GM12878 (cell line): ENCODE results near the gene PKN3. TPM values are rescaled to one million over a fixed set of nuclear protein-coding genes. Genes with fewer than 3 reads are reported as not detected.

Experiments
- BHLHE40 ChIP-seq, 2 experiments: fragments of 450-650 bp in 1 of 2; IDR thresholded peaks; 2 replicates each; pipeline ENCODE4 v1.6.1; 2011 to 2017; ENCODE audit warnings: low read depth in 2 of 2, borderline replicate concordance in 1 of 2, improper control_type of control experiment in 1 of 2, low read length in 1 of 2, mild to moderate bottlenecking in 1 of 2
- BMI1 ChIP-seq: fragments of 450-650 bp; IDR thresholded peaks from 2 replicates; pipeline ENCODE4 v1.6.1; 2016; ENCODE audit warnings: mild to moderate bottlenecking, moderate library complexity, borderline replicate concordance
- CBX5 ChIP-seq: sonication (generic); IDR thresholded peaks from 2 replicates; pipeline ENCODE4 v1.6.1; 2016; ENCODE audit warnings: low read depth, moderate library complexity, mild to moderate bottlenecking, inconsistent platforms
- CHD1 ChIP-seq: IDR thresholded peaks from 2 replicates; pipeline ENCODE4 v1.6.1; 2012; ENCODE audit warnings: low read depth, low read length, improper control_type of control experiment
- CHD2 ChIP-seq: IDR thresholded peaks from 2 replicates; pipeline ENCODE4 v1.6.1; 2011; ENCODE audit warnings: low read depth, low read length, improper control_type of control experiment, borderline replicate concordance
- EGR1 ChIP-seq, 2 experiments: IDR thresholded peaks; 1 replicate in 1 of 2; 2 replicates in 1 of 2; pipeline ENCODE4 v1.6.1; 2011 to 2012; ENCODE audit warnings: low read depth in 2 of 2, low read length in 2 of 2, borderline replicate concordance in 1 of 2, mild to moderate bottlenecking in 1 of 2, moderate library complexity in 1 of 2
- ESRRA ChIP-seq: IDR thresholded peaks from 2 replicates; pipeline ENCODE4 v1.6.1; 2012; ENCODE audit warnings: mild to moderate bottlenecking, low read length, improper control_type of control experiment
- ETV6 ChIP-seq, 2 experiments: fragments of 450-650 bp in 1 of 2; IDR thresholded peaks in 1 of 2; conservative IDR thresholded peaks in 1 of 2; 2 replicates each; pipeline ENCODE4 v1.6.1; 2014; ENCODE audit warnings: antibody characterized with exemption in 1 of 2, borderline replicate concordance in 1 of 2, low read depth in 1 of 2, mild to moderate bottlenecking in 1 of 2, moderate library complexity in 1 of 2
- FOS ChIP-seq: IDR thresholded peaks from 3 replicates; pipeline ENCODE4 v1.6.1; 2011; ENCODE audit warnings: borderline replicate concordance; ENCODE audit not compliant: insufficient read length; ENCODE audit errors: extremely low read depth
- GATAD2B ChIP-seq: fragments of 450-650 bp; conservative IDR thresholded peaks from 2 replicates; pipeline ENCODE4 v1.6.1; 2017; ENCODE audit warnings: low read depth, mild to moderate bottlenecking, moderate library complexity
- HDAC2 ChIP-seq: fragments of 200-600 bp; sonication (generic); IDR thresholded peaks from 2 replicates; pipeline ENCODE4 v1.6.1; 2017
- HDAC6 ChIP-seq: fragments of 200-600 bp; sonication (generic); IDR thresholded peaks from one replicate; pipeline ENCODE4 v1.8.0; 2017; ENCODE audit warnings: antibody characterized with exemption; ENCODE audit not compliant: unreplicated experiment
- KLF5 ChIP-seq: fragments of 450-650 bp; IDR thresholded peaks from 2 replicates; pipeline ENCODE4 v1.6.1; 2014; ENCODE audit warnings: mild to moderate bottlenecking; ENCODE audit not compliant: partially characterized antibody
- MEF2B ChIP-seq: fragments of 450-650 bp; IDR thresholded peaks from 2 replicates; pipeline ENCODE4 v1.6.1; 2018; ENCODE audit warnings: mild to moderate bottlenecking, moderate library complexity; ENCODE audit not compliant: partially characterized antibody, poor library complexity, severe bottlenecking
- MTA2 ChIP-seq: fragments of 450-650 bp; IDR thresholded peaks from 2 replicates; pipeline ENCODE4 v1.6.1; 2016; ENCODE audit warnings: low read depth, mild to moderate bottlenecking, moderate library complexity
- PML ChIP-seq: IDR thresholded peaks from 2 replicates; pipeline ENCODE4 v1.6.1; 2012; ENCODE audit warnings: low read length, inconsistent platforms
- POLR2AphosphoS5 ChIP-seq: IDR thresholded peaks from 2 replicates; pipeline ENCODE4 v1.6.1; 2011; ENCODE audit warnings: mild to moderate bottlenecking, low read length, inconsistent platforms
- RB1 ChIP-seq: fragments of 450-650 bp; formaldehyde crosslinking; IDR thresholded peaks from 2 replicates; pipeline ENCODE4 v1.6.1; 2017; ENCODE audit warnings: mild to moderate bottlenecking, borderline replicate concordance
- SIN3A ChIP-seq: IDR thresholded peaks from 2 replicates; pipeline ENCODE4 v1.6.1; 2012; ENCODE audit warnings: low read depth, low read length, improper control_type of control experiment
- SIX5 ChIP-seq: IDR thresholded peaks from 2 replicates; pipeline ENCODE4 v1.6.1; 2011; ENCODE audit warnings: mild to moderate bottlenecking, low read depth, low read length, moderate library complexity; ENCODE audit not compliant: severe bottlenecking
- SP1 ChIP-seq: IDR thresholded peaks from one replicate; pipeline ENCODE4 v1.6.1; 2011; ENCODE audit warnings: low read depth, low read length
- YBX1 ChIP-seq: fragments of 450-650 bp; IDR thresholded peaks from 2 replicates; pipeline ENCODE4 v1.6.1; 2016; ENCODE audit warnings: antibody characterized with exemption
- YY1 ChIP-seq: IDR thresholded peaks from 2 replicates; pipeline ENCODE4 v1.6.1; 2011; ENCODE audit warnings: low read depth, mild to moderate bottlenecking, low read length
- ZNF217 ChIP-seq: fragments of 450-650 bp; IDR thresholded peaks from 2 replicates; pipeline ENCODE4 v1.6.1; 2017; ENCODE audit warnings: antibody characterized with exemption, mild to moderate bottlenecking
- ZNF24 ChIP-seq: fragments of 450-650 bp; IDR thresholded peaks from 2 replicates; pipeline ENCODE4 v1.6.1; 2017; ENCODE audit warnings: antibody characterized with exemption, mild to moderate bottlenecking
- ZNF384 ChIP-seq: IDR thresholded peaks from 2 replicates; pipeline ENCODE4 v1.6.1; 2012; ENCODE audit warnings: low read depth, mild to moderate bottlenecking, low read length, improper control_type of control experiment, borderline replicate concordance
- ZSCAN29 ChIP-seq: fragments of 450-650 bp; IDR thresholded peaks from 2 replicates; pipeline ENCODE4 v1.6.1; 2017; ENCODE audit warnings: mild to moderate bottlenecking, moderate library complexity
- polyA plus RNA-seq, 11 experiments: library from polyadenylated mRNA; depleted of rRNA in 4 of 11; unstranded in 6 of 11; stranded (reverse) in 5 of 11; fragments of >200 nt; fragmentation: Nextera tagmentation in 4 of 11; fragmentation: Illumina TruSeq in 1 of 11; extraction: Ambion mirVana in 4 of 11; extraction: Trizol in 1 of 11; gene quantifications; 1 replicate in 1 of 11; 2 replicates in 10 of 11; pipeline versions ENCODE4 v1.2.1 to v1.2.3, GENCODE V29; 2011 to 2016; ENCODE audit warnings: inconsistent platforms in 2 of 11, missing spikeins in 2 of 11, low read depth in 1 of 11
- total RNA-seq, 4 experiments: library from RNA; depleted of rRNA in 3 of 4; stranded (reverse); fragments of >200 nt in 3 of 4; fragmentation: Illumina TruSeq in 1 of 4; extraction: Trizol in 1 of 4; gene quantifications; 2 replicates each; pipeline versions ENCODE4 v1.2.1 to v1.2.3, GENCODE V29; 2013 to 2021
- TF ChIP-seq, protein P1 (sequence below): fragments of 150-350 bp; IDR thresholded peaks from 2 replicates; pipeline ENCODE4 v1.6.1; 2014; ENCODE audit warnings: mild to moderate bottlenecking, low read depth, low read length
- TF ChIP-seq, protein P2 (sequence below): fragments of 450-650 bp; IDR thresholded peaks from 2 replicates; pipeline ENCODE4 v1.6.1; 2016; ENCODE audit warnings: mild to moderate bottlenecking

PKN3 gene
- total and polyA plus RNA-seq, 10 of the 15 experiments (the other 5 are each of a cell fraction or from before 2014, with no cell fraction given): 0.35 to 11.0 (median 3.3) TPM

DNA sequence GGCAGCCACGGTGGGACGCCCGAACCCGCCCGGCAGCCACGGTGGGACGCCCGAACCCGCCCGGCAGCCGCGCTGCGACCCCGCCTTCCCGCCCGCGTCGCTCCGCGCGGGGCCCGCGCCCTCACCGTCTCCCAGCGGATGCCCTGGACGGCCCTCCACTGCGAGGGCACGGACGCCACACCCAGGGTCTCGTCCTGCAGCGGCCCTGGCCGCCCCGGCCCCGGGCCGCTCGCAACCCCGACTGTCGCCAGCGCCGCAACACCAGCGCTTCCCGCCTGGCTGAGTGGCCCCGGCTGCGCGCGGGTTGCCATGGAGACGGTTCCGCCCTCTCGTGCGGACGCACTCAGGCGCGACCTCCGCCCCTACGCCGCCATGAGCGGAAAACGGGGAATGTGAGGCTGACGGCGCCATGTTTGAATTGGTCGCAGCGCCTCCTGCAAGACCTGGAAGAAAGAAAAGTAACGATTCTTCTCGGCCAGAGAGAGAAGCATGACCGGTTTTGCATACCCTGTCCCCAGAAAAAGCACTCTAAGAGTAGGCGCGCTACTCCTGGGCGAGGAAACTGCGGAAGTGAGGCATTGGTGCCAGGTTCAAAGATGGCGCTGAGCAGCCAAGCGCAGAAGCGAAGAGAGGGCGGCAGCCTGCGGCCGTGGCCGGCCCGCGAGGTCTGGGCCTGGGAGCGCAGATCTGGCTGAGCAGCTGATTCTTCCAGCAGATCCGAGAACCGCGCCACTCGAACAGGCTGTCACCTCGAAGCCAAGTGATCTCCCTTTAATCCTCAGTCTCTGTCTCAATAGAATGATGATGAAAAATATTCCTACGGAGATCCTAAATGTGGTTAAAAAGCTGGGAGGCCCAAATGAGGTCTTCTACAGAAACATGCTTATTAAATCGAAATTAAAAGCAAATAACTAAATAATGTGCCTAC lies 45.6 kb upstream of the PKN3 start, which contains the start of gene DYNC2I2 (continued):
- TF ChIP-seq ZNF217 (0 out of 2 replicates have a peak, but pooled peaks have one; percentile 34), HDAC2 (no peak), ZNF24 (0 out of 2 replicates have a peak, but pooled peaks have one; percentile 19), BMI1 (peak; percentile 93), CHD1 (no peak; the same call in 1 of the 2 replicates), MTA2 (peak; percentile 52; the same call in 1 of the 2 replicates), BHLHE40 (IDR thresholded peaks at IDR 0.05; ENCODE audit: borderline replicate concordance in 1 of 2, low read depth in 2 of 2, low read length in 1 of 2) (peak; percentile 90 to 97), SP1 (peak; percentile 5), CBX5 (no peak), POLR2AphosphoS5 (peak; percentile 85), ETV6 (conservative IDR thresholded peaks at IDR 0.05 in 1 of 2, IDR thresholded peaks at IDR 0.05 in 1 of 2; ENCODE audit: borderline replicate concordance in 1 of 2, low read depth in 1 of 2) (no peak), SIX5 (peak; percentile 53), PML (0 out of 2 replicates have a peak, but pooled peaks have one; percentile 36), FOS (no peak), SIN3A (no peak; the same call in none of the 2 replicates), RB1 (peak; percentile 89; the same call in 1 of the 2 replicates), EGR1 (IDR thresholded peaks at IDR 0.05; ENCODE audit: borderline replicate concordance in 1 of 2, low read depth in 2 of 2, low read length in 2 of 2) (peak in 1 of 2 experiments; percentile 34; a peak in 1 of 3 replicates), MEF2B (peak; percentile 41), KLF5 (no peak), YBX1 (no peak), HDAC6 (no peak), GATAD2B (peak; percentile 98), ZSCAN29 (peak; percentile 68; the same call in 1 of the 2 replicates), ZNF384 (0 out of 2 replicates have a peak, but pooled peaks have one; percentile 26), CHD2 (no peak), ESRRA (no peak), YY1 (peak; percentile 99)
- TF ChIP-seq, protein P1, sequence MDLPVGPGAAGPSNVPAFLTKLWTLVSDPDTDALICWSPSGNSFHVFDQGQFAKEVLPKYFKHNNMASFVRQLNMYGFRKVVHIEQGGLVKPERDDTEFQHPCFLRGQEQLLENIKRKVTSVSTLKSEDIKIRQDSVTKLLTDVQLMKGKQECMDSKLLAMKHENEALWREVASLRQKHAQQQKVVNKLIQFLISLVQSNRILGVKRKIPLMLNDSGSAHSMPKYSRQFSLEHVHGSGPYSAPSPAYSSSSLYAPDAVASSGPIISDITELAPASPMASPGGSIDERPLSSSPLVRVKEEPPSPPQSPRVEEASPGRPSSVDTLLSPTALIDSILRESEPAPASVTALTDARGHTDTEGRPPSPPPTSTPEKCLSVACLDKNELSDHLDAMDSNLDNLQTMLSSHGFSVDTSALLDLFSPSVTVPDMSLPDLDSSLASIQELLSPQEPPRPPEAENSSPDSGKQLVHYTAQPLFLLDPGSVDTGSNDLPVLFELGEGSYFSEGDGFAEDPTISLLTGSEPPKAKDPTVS: 0 out of 2 replicates have a peak, but pooled peaks have one; percentile 5
- TF ChIP-seq, protein P2, sequence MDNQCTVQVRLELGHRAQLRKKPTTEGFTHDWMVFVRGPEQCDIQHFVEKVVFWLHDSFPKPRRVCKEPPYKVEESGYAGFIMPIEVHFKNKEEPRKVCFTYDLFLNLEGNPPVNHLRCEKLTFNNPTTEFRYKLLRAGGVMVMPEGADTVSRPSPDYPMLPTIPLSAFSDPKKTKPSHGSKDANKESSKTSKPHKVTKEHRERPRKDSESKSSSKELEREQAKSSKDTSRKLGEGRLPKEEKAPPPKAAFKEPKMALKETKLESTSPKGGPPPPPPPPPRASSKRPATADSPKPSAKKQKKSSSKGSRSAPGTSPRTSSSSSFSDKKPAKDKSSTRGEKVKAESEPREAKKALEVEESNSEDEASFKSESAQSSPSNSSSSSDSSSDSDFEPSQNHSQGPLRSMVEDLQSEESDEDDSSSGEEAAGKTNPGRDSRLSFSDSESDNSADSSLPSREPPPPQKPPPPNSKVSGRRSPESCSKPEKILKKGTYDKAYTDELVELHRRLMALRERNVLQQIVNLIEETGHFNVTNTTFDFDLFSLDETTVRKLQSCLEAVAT: peak; percentile 91
